ENCODE results near the gene AKT1. TPM values are rescaled to one million over a fixed set of nuclear protein-coding genes. Genes with fewer than 3 reads are reported as not detected.

The AKT1 gene
- total RNA-seq, 1 donor = 188 TPM

DNA sequence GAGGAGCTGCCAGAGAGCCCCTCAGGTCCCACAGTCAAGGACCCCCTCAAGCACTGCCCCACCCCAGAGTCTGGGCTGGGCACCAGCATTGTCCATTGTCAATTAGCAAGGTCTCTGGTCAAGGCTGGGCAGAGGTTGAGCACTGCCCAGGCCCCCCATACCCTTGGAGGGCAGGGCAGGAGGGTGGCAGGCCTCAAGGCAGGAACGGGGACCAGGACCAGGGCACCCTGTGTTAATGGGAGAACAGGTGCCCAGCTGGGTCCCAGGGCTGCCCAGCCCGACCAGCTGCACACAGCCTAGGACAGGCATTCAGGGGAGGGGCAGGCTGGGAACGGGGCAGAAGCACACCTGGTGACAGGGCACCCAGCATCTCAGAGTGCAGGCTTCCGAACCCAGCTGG, 24.2 kb downstream of the AKT1 start:
- Histone ChIP-seq H3K79me2 (ENCODE audit: insufficient read depth, low read length) (no peaks in the 10 kb centered on the region), H3K4me1 (ENCODE audit: insufficient read depth, low read length) (no peaks in the 10 kb centered on the region), H3K9me3 (ENCODE audit: low read depth, low read length) (no peaks in the 10 kb centered on the region), H3K4me3 (ENCODE audit: insufficient read depth, low read length) (no peak overlapping the region), H2AFZ (ENCODE audit: low read length) (no peak overlapping the region), H4K20me1 (ENCODE audit: insufficient read depth, low read length) (peaks cover 15% of the 10 kb centered on the region), H3K4me2 (ENCODE audit: insufficient read depth, low read length) (no peak overlapping the region), H3K36me3 (ENCODE audit: insufficient read depth, low read length) (peaks cover 31% of the 10 kb centered on the region), H3K27ac (ENCODE audit: low read depth, low read length) (no peak overlapping the region), H3K27me3 (ENCODE audit: insufficient read depth, low read length) (no peaks in the 10 kb centered on the region)
- peak; percentile 54 for DNase-seq (ENCODE audit: insufficient read length, low spot score, missing footprints)
- TF ChIP-seq, protein P1, sequence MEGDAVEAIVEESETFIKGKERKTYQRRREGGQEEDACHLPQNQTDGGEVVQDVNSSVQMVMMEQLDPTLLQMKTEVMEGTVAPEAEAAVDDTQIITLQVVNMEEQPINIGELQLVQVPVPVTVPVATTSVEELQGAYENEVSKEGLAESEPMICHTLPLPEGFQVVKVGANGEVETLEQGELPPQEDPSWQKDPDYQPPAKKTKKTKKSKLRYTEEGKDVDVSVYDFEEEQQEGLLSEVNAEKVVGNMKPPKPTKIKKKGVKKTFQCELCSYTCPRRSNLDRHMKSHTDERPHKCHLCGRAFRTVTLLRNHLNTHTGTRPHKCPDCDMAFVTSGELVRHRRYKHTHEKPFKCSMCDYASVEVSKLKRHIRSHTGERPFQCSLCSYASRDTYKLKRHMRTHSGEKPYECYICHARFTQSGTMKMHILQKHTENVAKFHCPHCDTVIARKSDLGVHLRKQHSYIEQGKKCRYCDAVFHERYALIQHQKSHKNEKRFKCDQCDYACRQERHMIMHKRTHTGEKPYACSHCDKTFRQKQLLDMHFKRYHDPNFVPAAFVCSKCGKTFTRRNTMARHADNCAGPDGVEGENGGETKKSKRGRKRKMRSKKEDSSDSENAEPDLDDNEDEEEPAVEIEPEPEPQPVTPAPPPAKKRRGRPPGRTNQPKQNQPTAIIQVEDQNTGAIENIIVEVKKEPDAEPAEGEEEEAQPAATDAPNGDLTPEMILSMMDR (IDR thresholded peaks at IDR 0.05; ENCODE audit: extremely low read depth, low read depth, low read length) = no peak

DNA sequence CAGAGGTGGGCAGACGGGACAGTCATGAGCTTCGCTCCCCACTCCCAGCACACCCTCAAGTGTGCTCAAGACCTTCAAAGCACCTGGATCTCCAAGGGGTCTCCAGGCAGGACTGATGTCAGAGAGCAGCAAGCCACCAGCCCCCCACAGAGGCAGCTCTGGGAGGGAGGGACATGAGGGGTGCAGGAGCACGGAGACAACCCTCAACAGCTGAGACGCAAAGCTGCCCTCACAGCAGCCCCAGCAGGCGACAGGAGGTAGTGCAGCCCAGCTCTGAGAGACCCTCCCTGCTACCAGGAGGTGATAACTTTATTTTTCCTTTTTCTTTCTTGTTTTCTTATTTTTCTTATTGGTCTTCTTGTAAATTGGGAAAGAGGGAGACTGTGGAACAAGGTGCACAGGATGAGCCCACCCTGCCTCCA, 24.7 kb downstream of the AKT1 start:
- Histone ChIP-seq H3K36me3 (ENCODE audit: insufficient read depth, low read length) (peaks cover 29% of the 10 kb centered on the region), H2AFZ (ENCODE audit: low read length) (no peak overlapping the region), H3K4me2 (ENCODE audit: insufficient read depth, low read length) (no peak overlapping the region), H3K27ac (ENCODE audit: low read depth, low read length) (no peak overlapping the region), H3K27me3 (ENCODE audit: insufficient read depth, low read length) (no peaks in the 10 kb centered on the region), H4K20me1 (ENCODE audit: insufficient read depth, low read length) (peaks cover 14% of the 10 kb centered on the region), H3K79me2 (ENCODE audit: insufficient read depth, low read length) (no peaks in the 10 kb centered on the region), H3K9me3 (ENCODE audit: low read depth, low read length) (no peaks in the 10 kb centered on the region), H3K4me3 (ENCODE audit: insufficient read depth, low read length) (no peak overlapping the region), H3K4me1 (ENCODE audit: insufficient read depth, low read length) (no peaks in the 10 kb centered on the region)
- peak; percentile 94 for DNase-seq (ENCODE audit: insufficient read length, low spot score, missing footprints)
- TF ChIP-seq, protein P1 (IDR thresholded peaks at IDR 0.05; ENCODE audit: extremely low read depth, low read depth, low read length) = peak; percentile 60

DNA sequence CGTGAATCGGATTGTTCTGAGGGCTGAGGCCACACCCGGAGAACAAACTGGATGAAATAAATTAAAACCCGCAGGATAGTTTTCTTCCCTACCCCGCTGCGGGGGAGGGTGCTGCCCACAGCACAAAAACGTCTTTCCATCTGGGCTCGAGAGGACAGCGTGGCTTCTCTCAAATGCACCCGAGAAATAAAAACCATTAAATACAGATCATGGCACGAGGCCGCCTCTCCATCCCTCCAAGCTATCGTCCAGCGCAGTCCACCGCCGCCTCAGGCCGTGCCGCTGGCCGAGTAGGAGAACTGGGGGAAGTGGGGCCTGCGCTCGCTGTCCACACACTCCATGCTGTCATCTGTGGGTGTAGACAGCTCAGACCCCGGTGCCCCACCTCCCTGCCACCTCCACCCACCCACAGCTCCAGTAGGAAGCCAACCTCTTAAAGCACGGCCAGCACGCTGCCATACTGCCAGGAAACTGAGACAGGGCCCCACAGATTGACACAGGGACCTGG, 25.4 kb downstream of the AKT1 start:
- Histone ChIP-seq H3K4me2 (ENCODE audit: insufficient read depth, low read length) (no peak overlapping the region), H3K79me2 (ENCODE audit: insufficient read depth, low read length) (no peaks in the 10 kb centered on the region), H3K4me1 (ENCODE audit: insufficient read depth, low read length) (no peaks in the 10 kb centered on the region), H4K20me1 (ENCODE audit: insufficient read depth, low read length) (peaks cover 8% of the 10 kb centered on the region), H3K36me3 (ENCODE audit: insufficient read depth, low read length) (peaks cover 29% of the 10 kb centered on the region), H2AFZ (ENCODE audit: low read length) (no peak overlapping the region), H3K4me3 (ENCODE audit: insufficient read depth, low read length) (no peak overlapping the region), H3K9me3 (ENCODE audit: low read depth, low read length) (no peaks in the 10 kb centered on the region), H3K27me3 (ENCODE audit: insufficient read depth, low read length) (no peaks in the 10 kb centered on the region), H3K27ac (ENCODE audit: low read depth, low read length) (no peak overlapping the region)
- DNase-seq (ENCODE audit: insufficient read length, low spot score, missing footprints) = peak; percentile 39
- TF ChIP-seq, protein P1 (IDR thresholded peaks at IDR 0.05; ENCODE audit: extremely low read depth, low read depth, low read length) = no peak

DNA sequence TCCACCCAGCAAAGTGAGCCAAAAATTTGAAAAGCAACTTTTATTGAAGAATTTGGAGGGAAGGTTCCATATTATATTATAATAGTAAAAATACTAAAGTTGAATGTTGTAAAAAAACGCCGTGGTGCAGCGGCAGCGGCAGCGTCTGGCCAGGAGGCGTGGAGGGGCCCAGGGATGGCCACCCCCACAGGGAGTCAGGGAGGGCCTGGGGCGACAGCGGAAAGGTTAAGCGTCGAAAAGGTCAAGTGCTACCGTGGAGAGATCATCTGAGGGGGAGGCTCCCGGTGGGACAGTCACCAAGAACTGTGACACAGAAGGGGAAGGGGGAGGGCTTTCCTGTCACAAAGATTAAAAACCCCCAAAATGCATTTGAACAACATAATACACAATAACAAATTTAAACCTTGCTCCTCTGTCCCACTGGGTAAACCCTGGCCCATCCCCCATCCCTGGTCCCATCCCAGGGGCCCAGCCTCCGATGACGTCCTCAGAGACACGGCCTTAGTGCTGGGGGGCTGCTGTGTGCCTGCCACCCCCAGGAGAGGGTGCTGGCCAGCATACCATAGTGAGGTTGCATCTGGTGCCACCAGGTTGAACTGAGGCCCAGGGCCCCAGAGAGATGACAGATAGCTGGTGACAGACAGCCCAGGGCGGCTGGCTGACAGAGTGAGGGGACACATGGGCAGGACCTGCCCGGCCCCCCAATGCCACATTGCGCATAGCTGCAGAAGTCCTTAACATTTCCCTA, 26.1 kb downstream of the AKT1 start:
- Histone ChIP-seq H3K36me3 (ENCODE audit: insufficient read depth, low read length) (peaks cover 29% of the 10 kb centered on the region), H3K9me3 (ENCODE audit: low read depth, low read length) (no peaks in the 10 kb centered on the region), H3K27ac (ENCODE audit: low read depth, low read length) (no peak overlapping the region), H3K4me2 (ENCODE audit: insufficient read depth, low read length) (no peak overlapping the region), H2AFZ (ENCODE audit: low read length) (no peak overlapping the region), H4K20me1 (ENCODE audit: insufficient read depth, low read length) (peaks cover 7% of the 10 kb centered on the region), H3K4me3 (ENCODE audit: insufficient read depth, low read length) (no peak overlapping the region), H3K27me3 (ENCODE audit: insufficient read depth, low read length) (no peaks in the 10 kb centered on the region), H3K4me1 (ENCODE audit: insufficient read depth, low read length) (no peaks in the 10 kb centered on the region), H3K79me2 (ENCODE audit: insufficient read depth, low read length) (no peaks in the 10 kb centered on the region)
- TF ChIP-seq, protein P1 (IDR thresholded peaks at IDR 0.05; ENCODE audit: extremely low read depth, low read depth, low read length) = no peak
- DNase-seq (ENCODE audit: insufficient read length, low spot score, missing footprints) = peak; percentile 73

Measured in osteoblast (primary cell).